Measurements from ENCODE around the gene STOX2. TPM values are rescaled to one million over a fixed set of nuclear protein-coding genes. Genes with fewer than 3 reads are reported as not detected.
"Not testable (repeated sequence)": the region's sequence is repeated elsewhere in the genome, so short reads cannot be mapped to it uniquely, and the experiment has no call there.

Gene STOX2
- polyA plus RNA-seq, 1 donor from 2014 or later: not detected

- Mint-ChIP-seq H3K27ac (no peak overlapping the region), H3K36me3 (no peaks in the 10 kb centered on the region), H3K4me3 (no peak overlapping the region), H3K9me3 (peaks cover 0 to 6% (median 0%) of the 10 kb centered on the region in 3 donors), H3K27me3 (peaks cover 17% of the 10 kb centered on the region), H3K4me1 (peaks cover 10 to 18% (median 16%) of the 10 kb centered on the region in 3 donors)
Measured at GRCh38 chr4:184030036-184030435, 124.9 kb downstream of the STOX2 start.

- no peaks in the 10 kb centered on the region for H3K36me3 Mint-ChIP-seq
- H3K4me3 Mint-ChIP-seq: no peak overlapping the region
- H3K27me3 Mint-ChIP-seq: peaks cover 17% of the 10 kb centered on the region
- no peak overlapping the region for H3K27ac Mint-ChIP-seq
- H3K4me1 Mint-ChIP-seq: peaks cover 10 to 18% (median 16%) of the 10 kb centered on the region in 3 donors
- H3K9me3 Mint-ChIP-seq: peaks cover 0 to 6% (median 0%) of the 10 kb centered on the region in 3 donors
Measured at GRCh38 chr4:184030764-184031163, 125.7 kb downstream of the STOX2 start.

- H3K4me3 Mint-ChIP-seq: no peak overlapping the region
- H3K27ac Mint-ChIP-seq: no peak overlapping the region
- peaks cover 17% of the 10 kb centered on the region for H3K27me3 Mint-ChIP-seq
- no peaks in the 10 kb centered on the region for H3K36me3 Mint-ChIP-seq
- H3K4me1 Mint-ChIP-seq: peaks cover 10 to 18% (median 16%) of the 10 kb centered on the region in 3 donors
- H3K9me3 Mint-ChIP-seq: peaks cover 0 to 6% (median 0%) of the 10 kb centered on the region in 3 donors
Measured at GRCh38 chr4:184032091-184032490, 127.0 kb downstream of the STOX2 start.

GRCh38 chr4:184039963-184040383 lies 134.9 kb downstream of the STOX2 start:
- Mint-ChIP-seq H3K4me3 (no peak overlapping the region), H3K27me3 (no peaks in the 10 kb centered on the region), H3K36me3 (no peaks in the 10 kb centered on the region), H3K9me3 (peaks cover 0 to 2% (median 0%) of the 10 kb centered on the region in 3 donors), H3K27ac (no peak overlapping the region), H3K4me1 (peaks cover 0 to 4% (median 0%) of the 10 kb centered on the region in 3 donors)

GRCh38 chr4:184041156-184041555 lies 136.0 kb downstream of the STOX2 start:
- H3K27me3 Mint-ChIP-seq: no peaks in the 10 kb centered on the region
- no peaks in the 10 kb centered on the region for H3K36me3 Mint-ChIP-seq
- no peak overlapping the region for H3K27ac Mint-ChIP-seq

GRCh38 chr4:184046148-184046547 lies 141.0 kb downstream of the STOX2 start:
- Mint-ChIP-seq H3K4me1 (no peaks in the 10 kb centered on the region), H3K27me3 (peaks cover 4% of the 10 kb centered on the region), H3K9me3 (peaks cover 6 to 17% (median 16%) of the 10 kb centered on the region in 3 donors), H3K4me3 (no peak overlapping the region), H3K36me3 (no peaks in the 10 kb centered on the region), H3K27ac (no peak overlapping the region)

More at GRCh38 chr4:184041156-184041555, 136.0 kb downstream of the STOX2 start:
- Mint-ChIP-seq H3K4me1 (peaks cover 0 to 4% (median 0%) of the 10 kb centered on the region in 3 donors), H3K4me3 (no peak overlapping the region), H3K9me3 (peaks cover 3 to 7% (median 6%) of the 10 kb centered on the region in 3 donors)

- Mint-ChIP-seq H3K9me3 (peaks cover 6 to 17% (median 10%) of the 10 kb centered on the region in 3 donors), H3K27me3 (peaks cover 10% of the 10 kb centered on the region)
- H3K4me3 Mint-ChIP-seq, H3K36me3 Mint-ChIP-seq, H3K4me1 Mint-ChIP-seq, H3K27ac Mint-ChIP-seq: not testable (repeated sequence)
Measured at GRCh38 chr4:184051262-184051661, 146.2 kb downstream of the STOX2 start.

- Mint-ChIP-seq H3K27me3 (peaks cover 8% of the 10 kb centered on the region), H3K9me3 (peaks cover 5 to 10% (median 8%) of the 10 kb centered on the region in 3 donors), H3K4me1 (no peaks in the 10 kb centered on the region)
Measured at GRCh38 chr4:184052616-184053015, 147.5 kb downstream of the STOX2 start.

GRCh38 chr4:184053434-184053833 lies 148.3 kb downstream of the STOX2 start:
- Mint-ChIP-seq H3K27me3 (peaks cover 8% of the 10 kb centered on the region), H3K27ac (no peak overlapping the region), H3K9me3 (peaks cover 3 to 7% (median 5%) of the 10 kb centered on the region in 3 donors), H3K4me3 (no peak overlapping the region), H3K36me3 (no peaks in the 10 kb centered on the region), H3K4me1 (no peaks in the 10 kb centered on the region)

More at GRCh38 chr4:184052616-184053015, 147.5 kb downstream of the STOX2 start:
- no peak overlapping the region for H3K27ac Mint-ChIP-seq
- H3K4me3 Mint-ChIP-seq: no peak overlapping the region
- no peaks in the 10 kb centered on the region for H3K36me3 Mint-ChIP-seq

GRCh38 chr4:184056877-184057276 lies 151.8 kb downstream of the STOX2 start:
- H3K27me3 Mint-ChIP-seq: peaks cover 3% of the 10 kb centered on the region
- no peak overlapping the region for H3K27ac Mint-ChIP-seq
- H3K4me3 Mint-ChIP-seq: no peak overlapping the region
- H3K36me3 Mint-ChIP-seq: no peaks in the 10 kb centered on the region
- no peaks in the 10 kb centered on the region for H3K4me1 Mint-ChIP-seq
- peaks cover 0 to 4% (median 0%) of the 10 kb centered on the region in 3 donors for H3K9me3 Mint-ChIP-seq

- Mint-ChIP-seq H3K27me3 (peaks cover 5% of the 10 kb centered on the region), H3K36me3 (no peaks in the 10 kb centered on the region), H3K9me3 (peaks cover 0 to 3% (median 2%) of the 10 kb centered on the region in 3 donors), H3K4me1 (no peaks in the 10 kb centered on the region), H3K4me3 (no peak overlapping the region), H3K27ac (no peak overlapping the region)
Measured at GRCh38 chr4:184058026-184058425, 152.9 kb downstream of the STOX2 start.

GRCh38 chr4:184059099-184059498 lies 154.0 kb downstream of the STOX2 start:
- no peaks in the 10 kb centered on the region for H3K36me3 Mint-ChIP-seq
- H3K27me3 Mint-ChIP-seq: peaks cover 5% of the 10 kb centered on the region
- no peaks in the 10 kb centered on the region for H3K4me1 Mint-ChIP-seq
- no peak overlapping the region for H3K4me3 Mint-ChIP-seq
- peaks cover 0 to 3% (median 2%) of the 10 kb centered on the region in 3 donors for H3K9me3 Mint-ChIP-seq
- H3K27ac Mint-ChIP-seq: no peak overlapping the region

- Mint-ChIP-seq H3K4me1 (no peaks in the 10 kb centered on the region), H3K9me3 (peaks cover 0 to 3% (median 2%) of the 10 kb centered on the region in 3 donors), H3K27me3 (peaks cover 4% of the 10 kb centered on the region), H3K36me3 (no peaks in the 10 kb centered on the region), H3K4me3 (no peak overlapping the region), H3K27ac (no peak overlapping the region)
Measured at GRCh38 chr4:184061582-184061981, 156.5 kb downstream of the STOX2 start.

- Mint-ChIP-seq H3K36me3 (no peaks in the 10 kb centered on the region), H3K27ac (no peak overlapping the region), H3K4me3 (no peak overlapping the region), H3K27me3 (peaks cover 7% of the 10 kb centered on the region), H3K4me1 (no peaks in the 10 kb centered on the region), H3K9me3 (peaks cover 0 to 3% (median 2%) of the 10 kb centered on the region in 3 donors)
Measured at GRCh38 chr4:184062769-184063168, 157.7 kb downstream of the STOX2 start.

GRCh38 chr4:184064877-184065276 lies 159.8 kb downstream of the STOX2 start:
- H3K36me3 Mint-ChIP-seq: no peaks in the 10 kb centered on the region
- H3K9me3 Mint-ChIP-seq: peaks cover 0 to 2% (median 0%) of the 10 kb centered on the region in 3 donors
- no peak overlapping the region for H3K4me3 Mint-ChIP-seq
- H3K27me3 Mint-ChIP-seq: peaks cover 12% of the 10 kb centered on the region
- H3K4me1 Mint-ChIP-seq: no peaks in the 10 kb centered on the region
- H3K27ac Mint-ChIP-seq: no peak overlapping the region

GRCh38 chr4:184066584-184067300 lies 161.6 kb downstream of the STOX2 start:
- Mint-ChIP-seq H3K4me3 (no peak overlapping the region), H3K4me1 (no peaks in the 10 kb centered on the region), H3K27me3 (peaks cover 14% of the 10 kb centered on the region), H3K27ac (no peak overlapping the region), H3K36me3 (no peaks in the 10 kb centered on the region), H3K9me3 (peaks cover 2 to 3% (median 3%) of the 10 kb centered on the region in 3 donors)
